Activated CD8-positive, alpha-beta memory T cell treated with anti-CD3 and anti-CD28 coated beads for 4 hours (primary cell): Measurements from ENCODE around the gene LDLRAP1.

Experiments used
- DNase-seq, 2 donors: peaks; one replicate each; pipeline ENCODE4 v3.0.0-alpha.2; 2020; ENCODE audit warnings: low read depth in 2 of 2

The LDLRAP1 gene

DNA sequence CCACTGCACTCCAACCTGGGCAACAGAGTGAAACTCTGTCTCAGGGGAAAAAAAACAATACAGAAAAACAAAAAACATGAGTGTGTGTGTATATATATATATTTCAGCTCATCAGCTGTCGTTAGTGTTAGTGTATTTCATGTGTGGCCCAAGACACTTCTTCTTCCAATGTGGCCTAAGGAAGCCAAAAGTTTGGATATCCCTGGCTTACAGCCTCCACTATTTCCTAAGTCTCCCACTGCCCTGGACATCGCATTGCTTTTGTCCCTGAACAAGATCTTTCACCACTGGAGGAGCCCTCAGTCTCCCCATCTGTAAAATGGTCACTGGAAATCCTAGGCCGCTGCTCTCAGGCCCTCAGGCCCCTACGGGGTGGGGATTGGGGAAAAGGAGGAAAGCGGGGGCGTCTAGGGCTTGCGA, 391 bp upstream of the LDLRAP1 start:
- DNase-seq: no peak

DNA sequence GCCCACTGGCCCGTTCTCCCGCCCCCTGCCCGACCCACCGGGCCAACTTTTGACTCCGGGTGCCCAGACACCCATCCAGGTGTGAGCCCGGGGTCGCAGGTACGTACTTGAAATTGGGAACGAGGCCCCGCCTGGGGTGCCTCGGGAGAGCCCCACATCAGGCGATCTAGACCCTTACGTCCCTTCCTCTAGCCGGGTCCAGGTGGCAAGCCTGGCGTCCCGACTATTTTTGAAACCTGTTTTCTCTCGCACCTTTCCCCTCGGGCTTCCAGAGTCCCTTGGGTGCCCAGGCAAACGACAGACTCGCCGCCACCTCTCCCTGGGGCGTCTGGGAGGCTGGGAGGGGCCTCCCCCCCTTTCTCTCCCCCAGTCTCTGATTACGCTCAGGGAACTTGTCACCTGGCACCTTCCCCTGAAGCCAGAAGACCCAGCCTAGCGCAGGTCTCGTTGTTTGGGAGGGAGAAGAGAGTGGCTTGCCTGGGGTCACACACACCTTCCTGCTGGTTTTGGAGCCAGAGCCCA, 898 bp downstream of the LDLRAP1 start:
- DNase-seq: no peak

DNA sequence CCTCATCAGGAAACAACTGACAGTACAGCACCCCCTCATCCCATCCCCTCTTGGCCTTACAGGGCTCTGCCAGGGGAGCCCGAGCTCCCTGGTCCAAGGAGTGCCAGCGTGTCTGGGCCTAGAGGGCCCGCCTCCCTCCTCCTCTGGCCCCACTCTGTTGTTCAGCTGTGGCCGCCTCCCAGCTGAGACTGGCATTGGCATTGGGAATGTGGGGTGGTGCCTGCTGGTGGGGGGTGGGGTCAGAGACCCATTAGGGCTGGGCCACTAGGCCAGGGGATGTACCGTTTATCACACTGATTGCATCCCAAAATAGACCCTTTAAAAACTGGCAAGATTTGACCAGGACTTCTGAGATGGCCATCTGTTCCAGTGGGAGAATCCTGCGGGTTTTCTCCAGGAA, 1.4 kb downstream of the LDLRAP1 start:
- DNase-seq: no peak

DNA sequence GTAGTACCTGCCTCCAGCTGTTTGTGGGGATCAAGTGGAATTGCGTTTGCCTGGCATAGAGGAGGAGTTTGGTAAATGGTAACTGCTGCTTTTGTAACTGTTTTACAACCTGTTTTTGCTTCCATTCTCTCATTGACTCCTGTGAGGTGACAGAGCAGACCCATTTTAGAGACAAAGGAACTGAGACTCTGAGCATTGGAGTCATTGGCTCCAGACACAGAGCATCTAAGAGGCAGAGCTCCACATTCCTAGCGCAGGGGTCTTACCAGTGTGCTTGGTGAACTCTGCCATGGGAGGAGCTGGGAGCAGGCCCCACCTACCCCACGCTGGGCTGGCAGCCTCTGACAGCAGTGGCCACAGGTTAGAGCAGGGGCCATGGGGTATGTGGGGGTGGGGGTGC, 2.4 kb downstream of the LDLRAP1 start:
- no peak for DNase-seq

DNA sequence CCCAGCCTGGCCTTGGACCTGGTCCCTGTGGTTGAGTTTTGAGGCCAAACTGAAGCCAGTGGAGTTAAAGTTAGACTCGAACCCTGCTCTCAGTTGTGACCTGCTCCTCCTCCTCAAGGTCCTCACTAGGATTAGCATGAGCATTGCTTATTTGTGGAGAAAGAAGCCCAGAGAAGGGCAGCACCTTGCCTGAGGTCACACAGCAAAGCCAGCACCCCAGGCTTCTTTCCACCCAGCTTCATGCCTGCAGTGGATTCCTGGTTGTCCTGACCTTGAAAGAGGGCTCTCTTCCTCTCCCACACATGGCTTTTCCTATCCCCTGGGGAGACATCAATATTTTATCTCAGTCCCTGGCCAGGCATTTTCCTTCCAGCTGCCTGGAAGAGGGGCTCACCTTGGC, 2.8 kb downstream of the LDLRAP1 start:
- DNase-seq: no peak

DNA sequence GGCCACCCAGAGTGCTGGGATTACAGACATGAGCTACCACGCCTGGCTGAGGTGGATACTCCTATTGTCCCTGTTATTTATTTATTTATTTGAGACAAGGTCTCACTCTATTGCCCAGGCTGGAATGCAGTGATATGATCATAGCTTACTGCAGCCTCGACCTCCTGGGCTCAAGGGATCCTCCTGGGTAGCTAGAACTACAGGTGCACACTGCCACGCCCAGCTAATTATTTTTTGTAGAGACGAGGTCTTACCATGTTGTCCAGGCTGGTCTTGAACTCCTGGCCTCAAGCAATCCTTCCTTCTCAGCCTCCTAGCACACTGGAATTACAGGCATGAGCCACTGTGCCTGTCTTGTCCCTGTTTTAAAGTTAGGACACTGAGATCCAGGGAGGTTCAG, 5.2 kb downstream of the LDLRAP1 start:
- no peak for DNase-seq

DNA sequence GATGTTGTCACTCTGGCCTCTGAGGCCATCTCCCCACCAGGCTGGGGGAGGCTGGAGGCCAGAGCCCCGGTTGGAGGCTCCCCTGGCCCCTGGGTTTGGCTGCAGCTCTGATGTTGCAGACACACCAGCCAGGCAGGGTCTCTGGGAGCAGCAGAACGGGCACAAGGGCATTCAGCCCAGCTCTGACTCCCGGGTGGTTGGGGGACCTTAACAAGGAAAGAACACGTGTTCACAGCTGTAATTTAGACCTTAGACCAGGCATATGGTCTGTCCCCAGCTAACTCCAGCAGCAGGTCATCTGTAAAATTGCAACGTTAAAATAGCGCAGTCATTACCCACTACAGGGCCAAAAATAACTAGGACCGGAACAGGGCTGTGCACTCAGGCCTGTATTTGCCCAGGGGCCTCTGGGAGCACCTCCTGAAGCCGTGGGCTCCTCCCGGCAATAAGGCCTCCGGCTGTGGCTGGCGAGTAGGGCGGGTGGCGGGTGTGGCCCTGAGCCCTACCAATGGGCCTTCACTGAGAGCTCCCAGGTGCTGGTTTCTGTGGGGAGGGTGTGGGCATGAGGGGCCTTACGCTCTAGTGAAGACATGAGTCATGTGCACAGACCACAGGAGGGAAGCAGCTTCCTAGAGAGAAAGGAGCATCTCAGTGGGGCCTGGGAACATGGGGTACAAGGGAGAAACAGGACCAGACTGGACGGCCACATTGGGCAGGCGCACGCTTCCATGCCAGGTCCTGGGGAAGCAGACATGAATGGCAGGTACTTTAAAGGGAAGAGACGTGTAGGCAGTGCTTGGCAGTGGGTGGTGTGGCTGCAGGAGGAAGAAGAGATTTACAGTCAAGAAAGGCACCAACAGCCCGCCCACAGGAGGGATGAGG, 6.1 kb downstream of the LDLRAP1 start:
- peak; percentile 44 to 67 for DNase-seq

DNA sequence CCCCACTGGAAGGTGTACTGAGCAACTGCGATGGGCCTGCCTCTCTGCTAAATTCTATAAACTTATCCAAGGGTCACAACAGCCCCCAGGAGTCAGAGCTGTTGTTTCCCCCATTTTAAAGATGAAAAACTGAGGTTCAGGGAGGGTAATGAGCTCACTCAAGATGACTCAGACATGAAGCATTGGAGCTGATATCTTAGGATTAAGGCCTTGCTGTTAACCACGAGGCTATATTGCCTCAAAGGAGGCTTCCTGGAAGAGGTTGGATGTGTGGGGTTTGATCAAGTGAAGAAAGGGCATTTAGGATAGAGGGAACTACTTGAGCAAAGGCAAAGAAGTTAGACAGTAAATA, 6.7 kb downstream of the LDLRAP1 start:
- DNase-seq: no peak

DNA sequence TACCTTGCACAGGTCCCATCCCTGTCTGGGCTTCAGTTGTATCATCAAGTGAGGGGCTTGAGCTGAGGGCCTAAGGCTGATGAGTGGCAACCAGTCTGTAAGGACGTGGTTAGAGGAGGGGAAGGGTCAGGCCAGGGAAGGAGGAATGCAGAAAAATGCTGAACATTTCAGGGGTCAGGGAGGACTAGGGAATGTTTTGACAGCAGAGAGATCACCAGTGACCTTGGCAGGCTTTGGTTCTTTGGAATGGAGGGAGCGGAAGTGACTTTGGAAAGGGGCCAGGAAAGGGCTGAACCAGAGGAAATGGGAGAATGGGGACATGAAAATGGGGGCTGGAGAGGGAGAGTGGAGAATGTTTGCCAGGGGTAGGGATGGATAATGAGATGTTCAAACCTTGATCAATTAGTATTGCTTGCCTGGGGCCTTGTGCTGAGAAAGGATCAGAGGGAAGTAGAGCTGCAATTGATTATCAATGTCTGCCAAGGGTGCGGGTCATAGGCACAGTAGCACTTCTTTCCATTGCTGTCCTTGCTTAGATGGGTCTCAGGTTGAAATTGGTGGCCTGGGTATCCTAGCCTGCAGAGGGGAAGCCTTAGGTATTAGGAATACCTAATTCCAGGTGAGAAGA, 7.4 kb downstream of the LDLRAP1 start:
- DNase-seq: no peak

DNA sequence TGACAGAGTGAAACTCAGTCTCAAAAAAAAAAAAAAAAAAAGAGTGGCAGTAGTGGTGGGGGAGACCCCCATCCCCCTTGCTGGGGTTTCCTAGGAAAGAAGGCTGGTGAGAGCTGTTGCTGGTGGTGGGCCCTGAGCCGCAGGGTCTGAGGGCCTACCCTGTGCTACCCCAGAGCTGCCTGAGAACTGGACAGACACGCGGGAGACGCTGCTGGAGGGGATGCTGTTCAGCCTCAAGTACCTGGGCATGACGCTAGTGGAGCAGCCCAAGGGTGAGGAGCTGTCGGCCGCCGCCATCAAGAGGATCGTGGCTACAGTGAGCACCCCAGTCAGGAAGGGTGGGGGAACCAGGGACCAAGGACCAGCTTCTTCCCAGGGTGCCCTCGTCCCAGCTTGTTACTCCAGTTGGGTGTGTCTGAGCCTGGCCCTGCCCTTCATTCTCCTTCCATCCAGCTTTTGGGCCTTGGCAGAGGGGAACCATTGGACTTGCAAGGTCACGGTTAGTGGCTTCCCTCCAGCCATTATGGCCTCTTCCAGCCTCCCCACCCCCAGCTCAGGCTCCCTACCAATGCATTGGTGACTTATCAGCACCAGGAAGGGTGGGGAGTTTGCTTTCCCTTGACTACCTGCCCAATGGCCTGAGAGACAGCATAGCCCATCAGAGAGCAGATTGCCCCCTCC, 10.5 kb downstream of the LDLRAP1 start:
- DNase-seq: no peak

DNA sequence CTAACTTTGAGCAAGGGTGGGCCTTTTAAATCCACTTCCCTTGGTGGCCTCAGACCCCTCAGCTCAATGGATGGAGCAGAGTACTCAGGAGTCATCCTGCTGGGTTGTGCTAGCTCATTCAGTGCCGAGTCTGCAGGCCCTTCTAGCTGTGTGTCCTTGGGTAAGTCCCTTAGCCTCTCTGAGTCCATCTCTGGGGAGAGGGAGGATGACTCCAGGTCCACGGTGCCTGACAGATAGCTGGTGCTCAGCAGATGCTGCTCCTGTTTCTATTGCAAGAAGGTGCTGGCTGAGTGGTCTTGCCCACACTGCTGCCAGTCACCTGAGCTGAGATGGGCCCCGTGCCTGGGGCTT, 11.0 kb downstream of the LDLRAP1 start:
- no peak for DNase-seq

DNA sequence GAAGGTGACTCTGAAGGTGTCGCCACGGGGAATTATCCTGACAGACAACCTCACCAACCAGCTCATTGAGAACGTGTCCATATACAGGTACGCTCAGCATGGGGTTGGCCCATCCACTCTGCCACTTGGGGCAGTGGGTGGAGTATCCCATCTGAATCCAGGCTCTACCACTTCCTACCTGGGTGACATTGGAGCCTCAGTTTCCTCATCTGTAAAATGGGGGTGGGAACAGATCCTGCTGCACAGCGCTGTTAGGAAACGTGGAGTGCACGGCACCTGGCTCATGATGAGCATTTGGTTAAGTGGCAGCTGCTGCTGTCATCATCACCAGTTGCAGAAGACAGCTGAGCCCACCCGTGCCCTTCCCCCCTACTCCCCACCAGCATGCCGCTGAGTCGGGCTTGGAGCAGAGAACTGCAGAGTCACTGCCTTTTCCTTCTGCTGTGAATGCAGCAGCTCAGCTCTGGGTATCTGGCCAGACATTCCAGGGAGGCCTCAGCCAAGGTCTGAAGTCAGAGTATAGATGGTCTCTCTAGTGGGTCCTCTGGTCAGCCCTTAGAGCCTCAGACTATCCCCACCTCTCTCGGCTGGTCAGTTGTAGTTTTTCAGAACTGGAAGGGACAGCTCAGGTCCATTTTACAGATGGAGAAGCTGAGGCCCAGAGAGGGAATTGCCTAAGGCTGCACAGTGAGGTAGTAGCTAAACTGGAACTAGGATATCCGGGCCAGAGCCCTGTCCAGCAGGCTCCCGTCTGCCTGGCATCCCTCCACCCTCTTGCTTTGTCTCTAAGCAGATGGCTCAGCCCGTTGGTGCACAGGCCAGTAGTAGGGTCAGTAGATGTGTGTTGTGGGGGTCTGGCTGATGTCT, 11.7 kb downstream of the LDLRAP1 start:
- DNase-seq: no peak

DNA sequence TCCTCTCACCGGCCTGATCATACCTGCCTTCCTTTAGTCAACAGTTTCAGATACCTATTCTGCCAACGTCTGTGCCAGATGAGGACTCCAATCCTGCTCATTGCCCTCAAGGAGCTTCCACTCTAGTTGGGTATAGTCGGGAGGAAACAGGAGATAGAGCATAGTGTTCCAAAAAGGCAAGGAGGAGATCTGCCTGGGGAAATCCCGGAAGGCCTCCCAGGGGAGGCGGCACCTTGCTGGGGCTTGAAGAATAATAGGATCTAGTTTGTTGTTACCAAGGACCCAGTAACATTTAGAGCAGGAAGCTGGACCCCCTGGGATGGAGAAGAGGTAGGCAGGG, 12.3 kb downstream of the LDLRAP1 start:
- DNase-seq: no peak

DNA sequence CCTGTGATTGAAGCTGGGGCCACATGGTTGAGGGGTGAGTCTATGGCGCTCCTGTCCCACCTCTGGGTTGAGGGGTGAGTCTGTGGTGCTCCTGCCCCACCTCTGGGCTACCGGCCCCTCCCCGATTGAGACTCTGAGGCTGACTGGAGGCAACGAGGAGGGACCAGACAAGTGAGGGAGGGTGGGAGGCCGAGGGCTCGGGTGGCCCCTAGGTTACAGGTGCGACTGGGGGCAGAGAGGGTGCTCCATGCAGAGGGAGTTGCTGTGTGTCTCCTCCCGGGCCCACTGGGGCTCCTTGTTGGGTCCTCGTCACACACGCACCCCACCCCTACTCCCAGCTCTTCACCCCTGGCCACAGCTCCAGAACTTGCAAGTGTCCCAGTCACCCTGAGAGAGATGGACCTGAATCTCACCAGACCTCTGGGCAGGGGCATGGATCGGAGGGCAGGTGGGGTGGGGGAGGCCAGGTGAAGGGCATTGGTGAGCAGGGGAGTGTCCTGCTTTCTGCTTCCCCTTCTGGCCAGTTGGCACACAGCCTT, 12.8 kb downstream of the LDLRAP1 start:
- no peak for DNase-seq

DNA sequence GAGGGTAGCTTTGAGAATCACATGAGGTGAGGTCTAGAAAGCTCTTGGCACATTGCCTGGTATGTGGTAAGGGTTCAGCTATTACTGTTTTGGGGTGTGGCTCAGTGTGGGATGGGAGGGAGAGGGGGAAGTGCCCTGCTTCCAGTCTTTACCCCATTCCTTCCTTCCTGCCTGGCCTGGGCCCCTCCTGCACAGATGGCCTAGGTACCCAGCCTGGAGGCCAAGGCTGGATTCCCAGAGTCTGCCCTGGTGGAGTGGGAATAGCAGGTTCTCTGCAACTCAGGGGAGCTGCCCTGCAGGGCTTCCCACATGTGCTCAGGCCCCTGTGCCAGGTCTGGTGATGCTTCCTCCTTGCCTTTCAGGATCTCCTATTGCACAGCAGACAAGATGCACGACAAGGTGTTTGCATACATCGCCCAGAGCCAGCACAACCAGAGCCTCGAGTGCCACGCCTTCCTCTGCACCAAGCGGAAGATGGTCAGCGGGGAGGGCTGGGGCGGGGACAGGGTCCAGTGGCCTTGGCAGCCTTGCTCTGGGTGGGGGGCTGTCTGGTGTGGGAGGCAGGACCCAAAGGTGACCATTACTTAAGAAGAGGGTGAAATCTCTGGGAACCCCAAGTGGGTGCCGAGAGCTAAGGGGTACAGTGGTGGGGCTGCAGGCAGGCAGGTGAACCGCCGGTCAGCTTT, 13.5 kb downstream of the LDLRAP1 start:
- no peak for DNase-seq

DNA sequence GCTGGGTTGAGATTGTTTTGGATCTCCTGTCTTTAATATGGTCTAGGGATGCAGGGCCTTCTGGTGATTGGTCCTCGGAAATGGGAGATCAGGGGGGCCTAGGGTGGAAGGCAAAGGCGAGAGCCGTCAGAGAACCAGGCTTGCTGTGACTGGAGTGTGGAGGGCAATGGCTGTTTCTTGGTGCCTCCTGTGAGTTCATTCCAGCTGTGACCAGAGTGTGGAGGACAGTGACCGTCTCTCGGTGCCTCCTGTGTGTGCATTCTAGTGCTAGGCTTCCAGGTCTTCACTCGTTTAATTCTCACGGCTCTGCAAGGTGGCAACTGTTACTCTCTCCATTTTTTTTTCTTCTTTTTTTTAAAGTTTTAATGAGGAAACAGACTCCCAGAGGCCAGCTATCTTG, 14.1 kb downstream of the LDLRAP1 start:
- DNase-seq: no peak

DNA sequence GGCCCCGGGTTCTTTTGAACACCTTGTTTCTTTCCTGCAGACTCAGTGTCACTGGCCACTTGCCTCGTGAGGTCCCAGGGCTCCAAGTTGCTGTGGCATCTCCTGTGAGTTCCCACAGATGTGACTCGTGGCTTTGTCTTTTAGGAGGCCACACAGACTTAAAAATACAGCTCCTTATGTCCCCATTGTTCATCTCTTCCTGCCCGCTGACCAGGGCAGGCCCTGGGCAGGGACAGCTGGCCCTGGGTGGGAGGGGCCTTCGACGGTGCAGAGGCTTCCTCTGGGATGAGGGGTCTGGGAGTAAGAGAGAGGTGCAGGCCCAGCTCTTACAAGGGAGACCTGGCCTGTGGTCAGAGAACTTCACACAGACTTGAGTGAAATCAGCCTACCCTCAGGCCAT, 15.6 kb downstream of the LDLRAP1 start:
- no peak for DNase-seq

DNA sequence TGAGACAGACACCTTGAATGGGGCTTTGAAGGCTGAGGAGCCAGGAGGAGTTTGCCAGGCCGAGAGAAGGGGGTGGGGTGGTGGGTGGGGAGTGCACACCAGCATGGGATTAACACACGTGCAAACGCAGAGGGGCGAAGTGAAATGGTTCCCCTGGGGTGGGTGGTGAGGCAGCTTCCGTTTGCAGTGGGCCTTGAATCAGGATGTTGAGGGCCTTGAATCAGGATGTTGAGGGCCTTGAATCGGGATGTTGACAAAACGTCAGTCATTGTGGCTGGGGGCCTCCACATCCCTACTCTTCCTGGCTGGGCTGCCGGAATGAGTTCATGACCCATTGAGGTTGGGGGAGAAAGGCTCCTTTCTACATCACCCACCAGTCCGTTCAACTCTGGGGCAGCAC, 16.6 kb downstream of the LDLRAP1 start:
- no peak for DNase-seq

DNA sequence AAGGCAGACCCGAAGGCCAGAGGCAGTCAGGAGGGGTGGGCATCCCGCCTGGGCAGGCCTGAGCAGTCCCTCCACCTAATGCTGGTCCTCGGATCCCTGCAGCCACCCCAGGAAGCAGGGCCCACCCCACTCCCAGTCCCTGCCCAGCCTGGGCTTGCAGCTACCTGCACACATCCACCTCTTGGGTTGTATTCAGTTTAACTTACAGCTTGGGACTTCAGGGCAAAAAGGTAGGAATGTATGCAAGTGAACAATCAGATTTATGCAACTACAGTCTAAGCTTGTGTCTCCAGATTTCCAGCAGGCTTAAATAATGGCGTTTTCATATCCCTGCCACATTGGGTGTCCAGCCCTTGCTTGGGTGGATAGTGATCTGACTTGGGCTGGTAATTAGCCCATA, 17.4 kb downstream of the LDLRAP1 start:
- DNase-seq: no peak

DNA sequence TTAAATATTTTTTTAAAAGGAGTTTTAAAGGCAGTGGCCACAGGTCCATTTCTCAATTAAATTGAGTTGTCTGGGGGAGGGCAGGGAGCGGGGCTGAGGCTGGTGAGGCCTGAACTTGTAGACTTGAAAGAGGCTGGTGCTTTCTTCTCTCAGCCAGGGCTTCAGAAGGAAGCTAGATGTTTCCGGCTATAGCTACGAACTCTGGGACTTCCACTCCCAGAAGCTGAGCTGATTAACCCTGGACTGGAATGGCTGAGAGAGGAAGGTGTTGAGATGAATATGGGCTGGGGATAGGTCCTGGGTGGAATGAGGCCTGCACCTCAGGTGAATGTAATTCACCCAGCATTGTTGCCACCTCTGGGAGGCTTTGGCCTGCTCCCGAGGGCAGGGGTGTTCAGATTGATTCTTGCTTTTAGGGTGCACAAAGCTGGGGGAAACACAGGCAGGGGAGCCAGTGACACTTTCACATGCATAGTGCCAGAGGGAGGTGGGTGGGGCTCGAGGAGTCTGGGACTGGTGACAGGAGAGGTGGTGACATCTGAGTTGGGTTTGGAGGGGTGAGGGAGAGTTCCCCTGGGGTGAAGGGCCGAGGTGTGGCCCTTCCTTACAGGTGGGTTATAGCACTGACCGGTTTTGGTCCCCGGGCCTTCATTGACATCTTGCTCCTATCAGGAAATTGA, 18.2 kb downstream of the LDLRAP1 start:
- no peak for DNase-seq
